Globus pallidus (tissue), 1 donor: Measurements from ENCODE around the gene TPO.
"Not testable (repeated sequence)": the region's sequence is repeated elsewhere in the genome, so short reads cannot be mapped to it uniquely, and the experiment has no call there.

Experiments
- DNase-seq: peaks from one replicate; pipeline ENCODE4 v3.0.0-alpha.2; 2015; ENCODE audit warnings: low spot score

TPO gene

GRCh38 chr2:1483551-1483950, 70.3 kb downstream of the TPO start:
- DNase-seq: no peak

GRCh38 chr2:1484131-1484884, 71.0 kb downstream of the TPO start:
- no peak for DNase-seq

GRCh38 chr2:1486670-1487069, 73.4 kb downstream of the TPO start:
- no peak for DNase-seq

GRCh38 chr2:1487758-1488157, 74.5 kb downstream of the TPO start:
- DNase-seq: no peak

- DNase-seq: no peak
These were observed 75.0 kb downstream of the TPO start for GRCh38 chr2:1488181-1488671.

GRCh38 chr2:1488851-1489250, 75.6 kb downstream of the TPO start:
- no peak for DNase-seq

- no peak for DNase-seq
These were observed 76.2 kb downstream of the TPO start for GRCh38 chr2:1489486-1489885.

- DNase-seq: not testable (repeated sequence)
These were observed 77.1 kb downstream of the TPO start for GRCh38 chr2:1490381-1490780.

GRCh38 chr2:1491751-1492150, 78.5 kb downstream of the TPO start:
- no peak for DNase-seq

- not testable (repeated sequence) for DNase-seq
These were observed 79.0 kb downstream of the TPO start for GRCh38 chr2:1492231-1492630.

GRCh38 chr2:1492711-1493430, 79.6 kb downstream of the TPO start:
- DNase-seq: no peak

GRCh38 chr2:1493431-1494126, 80.3 kb downstream of the TPO start:
- DNase-seq: no peak

- no peak for DNase-seq
These were observed 81.0 kb downstream of the TPO start for GRCh38 chr2:1494257-1494656.

GRCh38 chr2:1494906-1495305, 81.6 kb downstream of the TPO start:
- no peak for DNase-seq

GRCh38 chr2:1495676-1496358, 82.6 kb downstream of the TPO start:
- DNase-seq: no peak

- DNase-seq: no peak
These were observed 83.1 kb downstream of the TPO start for GRCh38 chr2:1496359-1496821.

- DNase-seq: no peak
These were observed 83.9 kb downstream of the TPO start for GRCh38 chr2:1497122-1497611.

GRCh38 chr2:1498176-1498575, 84.9 kb downstream of the TPO start:
- no peak for DNase-seq

- no peak for DNase-seq
These were observed 86.0 kb downstream of the TPO start for GRCh38 chr2:1499033-1499795.

GRCh38 chr2:1501038-1501851, 88.0 kb downstream of the TPO start:
- no peak for DNase-seq
